ENCODE results near the gene SREBF1. TPM values are rescaled to one million over a fixed set of nuclear protein-coding genes. Genes with fewer than 3 reads are reported as not detected.
A peak's percentile ranks its signal among the peaks of the same experiment; 100 is the strongest.

The SREBF1 gene
- total RNA-seq, 1 donor from 2014 or later, result 86.9 TPM

DNA sequence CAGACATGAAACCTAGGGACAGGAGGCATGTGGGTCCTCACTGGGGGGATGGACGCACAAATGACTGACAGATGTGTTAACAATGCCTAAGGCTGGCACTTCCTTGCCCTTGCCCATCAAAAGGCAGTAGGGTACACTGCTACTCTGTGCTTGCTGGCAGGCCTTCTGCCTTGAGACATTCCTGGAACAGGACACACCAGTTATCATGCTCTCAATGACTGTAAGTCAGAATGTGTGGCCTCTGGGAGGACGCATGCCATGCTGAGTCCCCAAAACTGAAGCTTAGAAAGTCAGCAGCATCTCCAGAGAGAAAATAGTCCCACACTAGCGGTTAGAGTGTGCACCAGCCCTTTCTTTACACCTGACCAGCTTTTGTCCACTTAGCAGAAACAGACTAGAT lies 16.1 kb upstream of the SREBF1 start:
- H3K4me1 Mint-ChIP-seq (ENCODE audit: unreplicated experiment), result peaks cover 87% of the 10 kb centered on the region
- no peaks in the 10 kb centered on the region for H3K9me3 Mint-ChIP-seq (ENCODE audit: unreplicated experiment)
- no peak for TF ChIP-seq CTCF (IDR thresholded peaks at IDR 0.05)
- no peak for DNase-seq (ENCODE audit: extremely low spot score, unreplicated experiment)
- no peaks in the 10 kb centered on the region for H3K27me3 Mint-ChIP-seq (ENCODE audit: unreplicated experiment)
- H3K27ac Mint-ChIP-seq (ENCODE audit: unreplicated experiment), result peak overlapping the region; percentile 71
- H3K4me3 Mint-ChIP-seq (ENCODE audit: unreplicated experiment), result no peak overlapping the region
- H3K36me3 Mint-ChIP-seq (ENCODE audit: unreplicated experiment), result peaks cover 3% of the 10 kb centered on the region

- Mint-ChIP-seq H3K27me3 (ENCODE audit: unreplicated experiment) (no peaks in the 10 kb centered on the region), H3K36me3 (ENCODE audit: unreplicated experiment) (peaks cover 9% of the 10 kb centered on the region), H3K4me1 (ENCODE audit: unreplicated experiment) (peaks cover 81% of the 10 kb centered on the region), H3K4me3 (ENCODE audit: unreplicated experiment) (no peak overlapping the region), H3K27ac (ENCODE audit: unreplicated experiment) (peak overlapping the region; percentile 88), H3K9me3 (ENCODE audit: unreplicated experiment) (no peaks in the 10 kb centered on the region)
- no peak for DNase-seq (ENCODE audit: extremely low spot score, unreplicated experiment)
- TF ChIP-seq CTCF (IDR thresholded peaks at IDR 0.05), result no peak
Measured at GRCh38 chr17:17851103-17852002, 14.6 kb upstream of the SREBF1 start.

DNA sequence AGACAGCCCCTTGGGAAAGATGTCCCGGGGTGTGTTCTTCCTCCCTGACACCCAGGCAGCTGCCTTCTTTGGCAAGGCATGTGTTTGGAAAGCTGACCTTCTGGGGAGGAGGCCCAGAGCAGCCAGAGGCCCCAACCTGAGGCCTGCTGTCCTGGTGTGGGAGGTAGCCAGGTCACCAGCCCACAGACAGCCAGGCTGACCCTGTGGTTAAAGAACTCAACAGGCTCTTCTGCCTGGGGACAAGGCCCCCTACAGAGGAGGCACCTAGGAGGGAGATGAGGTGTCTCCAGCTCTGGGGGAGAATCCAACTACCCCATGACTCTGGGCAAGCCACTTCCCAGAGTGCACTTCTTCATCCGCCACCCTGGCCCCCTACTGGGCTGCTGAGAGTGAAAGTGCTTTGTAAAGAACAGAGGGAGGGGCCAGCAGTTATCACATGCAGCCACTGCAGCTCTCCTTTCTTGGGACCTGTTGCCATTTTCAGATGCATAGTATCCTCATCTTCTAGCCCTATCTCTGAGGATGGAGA lies 13.1 kb upstream of the SREBF1 start:
- peak overlapping the region; percentile 45 for H3K4me3 Mint-ChIP-seq (ENCODE audit: unreplicated experiment)
- no peaks in the 10 kb centered on the region for H3K9me3 Mint-ChIP-seq (ENCODE audit: unreplicated experiment)
- H3K4me1 Mint-ChIP-seq (ENCODE audit: unreplicated experiment), result peaks cover 66% of the 10 kb centered on the region
- H3K36me3 Mint-ChIP-seq (ENCODE audit: unreplicated experiment), result peaks cover 11% of the 10 kb centered on the region
- no peak for DNase-seq (ENCODE audit: extremely low spot score, unreplicated experiment)
- H3K27ac Mint-ChIP-seq (ENCODE audit: unreplicated experiment), result peak overlapping the region; percentile 88
- H3K27me3 Mint-ChIP-seq (ENCODE audit: unreplicated experiment), result no peaks in the 10 kb centered on the region
- TF ChIP-seq CTCF (IDR thresholded peaks at IDR 0.05), result peak; percentile 32

- H3K36me3 Mint-ChIP-seq (ENCODE audit: unreplicated experiment), result peaks cover 11% of the 10 kb centered on the region
- no peak for DNase-seq (ENCODE audit: extremely low spot score, unreplicated experiment)
- H3K27ac Mint-ChIP-seq (ENCODE audit: unreplicated experiment), result peak overlapping the region; percentile 88
Measured at GRCh38 chr17:17849147-17849820, 12.5 kb upstream of the SREBF1 start.

More at GRCh38 chr17:17849147-17849820, 12.5 kb upstream of the SREBF1 start:
- H3K4me3 Mint-ChIP-seq (ENCODE audit: unreplicated experiment), result no peak overlapping the region
- H3K9me3 Mint-ChIP-seq (ENCODE audit: unreplicated experiment), result no peaks in the 10 kb centered on the region
- H3K4me1 Mint-ChIP-seq (ENCODE audit: unreplicated experiment), result peaks cover 61% of the 10 kb centered on the region
- no peak for TF ChIP-seq CTCF (IDR thresholded peaks at IDR 0.05)
- H3K27me3 Mint-ChIP-seq (ENCODE audit: unreplicated experiment), result no peaks in the 10 kb centered on the region

All from osteocyte (in vitro differentiated cells).